Stimulated activated CD4-positive, alpha-beta T cell treated with anti-CD3 and anti-CD28 coated beads, Interleukin-12 subunit alpha, Interleukin-12 subunit beta, amount 100 ng/mL, for 48 hours (primary cell): ENCODE measurements around the gene CD55.

ENCODE experiments used
- DNase-seq, 3 donors: peaks; one replicate each; pipeline ENCODE4 v3.0.0-alpha.2; 2020; ENCODE audit warnings: low read depth in 2 of 3, low spot score in 1 of 3

The CD55 gene

GRCh38 chr1:207361889-207362288 is 40.4 kb downstream of the CD55 start:
- no peak for DNase-seq

DNA sequence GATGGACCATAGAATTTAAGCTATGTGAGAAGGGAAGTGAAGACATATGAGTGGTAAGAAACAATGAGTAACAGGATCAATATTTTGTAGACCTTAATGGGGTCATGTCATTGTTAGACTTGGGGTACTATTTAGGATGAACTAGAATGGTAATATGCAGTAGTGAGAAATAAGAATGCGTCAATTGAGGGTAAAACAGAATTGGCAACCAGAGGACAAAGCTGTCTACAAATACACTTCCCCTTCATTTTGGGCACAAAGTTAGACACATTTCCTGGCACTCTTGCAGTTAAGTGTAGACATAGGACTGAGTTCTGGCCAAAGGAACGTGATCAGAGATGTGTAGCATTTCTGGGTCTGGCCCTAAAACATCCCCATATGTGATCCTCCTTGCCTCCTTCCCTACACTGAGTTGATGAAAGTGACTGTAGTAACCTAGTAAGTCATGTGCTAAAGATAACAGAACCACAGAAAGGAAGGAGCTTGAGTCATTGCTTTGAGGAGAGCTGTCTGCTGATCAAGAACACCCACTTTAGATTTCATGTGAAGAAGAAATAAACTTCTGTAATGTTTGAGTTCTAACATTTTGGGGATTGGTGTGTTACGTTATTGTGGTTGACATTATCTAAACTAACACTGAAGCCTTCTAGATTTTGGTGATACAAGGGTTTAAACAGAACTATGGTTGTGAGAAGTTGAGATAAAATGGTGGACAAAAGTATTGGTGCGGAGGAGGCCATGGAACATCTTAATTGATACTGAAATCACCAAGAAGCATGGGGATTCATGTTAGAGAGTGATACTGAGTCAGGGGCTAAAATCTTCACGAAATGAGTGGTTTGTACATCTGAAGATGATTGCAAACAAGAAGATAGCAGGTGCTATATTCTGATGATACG is 41.7 kb downstream of the CD55 start:
- DNase-seq: peak in 1 of 3 donors; percentile 16

GRCh38 chr1:207363871-207364270 is 42.4 kb downstream of the CD55 start:
- DNase-seq: peak in 1 of 3 donors; percentile 20

DNA sequence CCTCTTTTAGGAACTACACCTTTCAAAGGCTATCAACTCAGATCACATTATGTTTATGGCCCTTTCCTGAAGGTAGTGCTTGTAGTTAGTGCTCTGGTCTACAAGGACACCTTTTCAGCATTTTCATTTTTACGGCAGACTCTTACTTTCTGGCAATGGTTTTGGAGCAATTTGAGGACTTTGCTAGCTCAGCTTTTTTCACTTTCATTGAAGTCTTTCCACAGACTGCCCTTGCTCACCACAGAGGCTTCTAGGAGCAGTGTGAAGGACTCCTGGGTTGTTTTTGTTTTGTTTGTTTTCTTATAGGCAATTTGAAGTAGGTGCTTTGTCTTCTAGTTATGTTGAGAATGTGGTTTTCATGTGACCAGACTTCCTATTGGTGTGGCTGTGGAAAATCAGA is 43.1 kb downstream of the CD55 start:
- no peak for DNase-seq

DNA sequence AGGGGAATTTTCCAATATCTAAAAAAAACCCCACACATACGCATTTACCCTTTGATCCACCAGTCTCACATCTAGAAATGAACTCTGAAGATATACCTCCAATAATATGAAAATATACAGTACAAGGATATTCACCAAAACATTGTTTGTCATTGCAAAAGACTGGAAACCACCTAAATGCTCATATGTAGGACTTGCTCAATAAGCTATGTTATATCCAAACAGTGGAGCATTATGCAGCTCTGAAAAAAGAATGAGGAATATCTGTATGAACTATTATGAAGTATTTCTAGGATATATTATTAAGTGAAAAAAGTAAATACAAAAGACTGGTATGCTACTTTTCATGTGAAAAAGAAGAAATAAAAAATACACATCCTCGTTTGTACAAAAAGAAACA is 43.6 kb downstream of the CD55 start:
- DNase-seq: no peak

DNA sequence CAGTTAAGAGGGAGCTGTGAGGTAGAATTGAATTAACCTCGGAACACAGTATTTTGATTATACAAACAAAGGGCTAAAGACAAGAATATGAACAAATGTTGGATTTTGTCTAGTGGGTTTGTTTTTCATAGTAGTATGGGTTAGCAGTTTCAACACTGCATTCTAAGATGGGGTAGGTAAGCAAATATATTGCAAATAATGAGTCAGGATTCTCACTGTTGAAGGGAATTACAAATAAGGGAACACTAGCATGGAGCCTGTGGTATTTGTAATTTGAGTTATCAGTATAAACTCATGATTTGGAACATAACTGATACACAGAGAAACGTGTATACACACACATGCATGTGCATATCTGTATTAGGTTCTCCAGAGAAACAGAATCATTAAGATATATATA is 44.5 kb downstream of the CD55 start:
- no peak for DNase-seq

- no peak for DNase-seq
Measured at GRCh38 chr1:207388721-207389120, 67.2 kb downstream of the CD55 start.

DNA sequence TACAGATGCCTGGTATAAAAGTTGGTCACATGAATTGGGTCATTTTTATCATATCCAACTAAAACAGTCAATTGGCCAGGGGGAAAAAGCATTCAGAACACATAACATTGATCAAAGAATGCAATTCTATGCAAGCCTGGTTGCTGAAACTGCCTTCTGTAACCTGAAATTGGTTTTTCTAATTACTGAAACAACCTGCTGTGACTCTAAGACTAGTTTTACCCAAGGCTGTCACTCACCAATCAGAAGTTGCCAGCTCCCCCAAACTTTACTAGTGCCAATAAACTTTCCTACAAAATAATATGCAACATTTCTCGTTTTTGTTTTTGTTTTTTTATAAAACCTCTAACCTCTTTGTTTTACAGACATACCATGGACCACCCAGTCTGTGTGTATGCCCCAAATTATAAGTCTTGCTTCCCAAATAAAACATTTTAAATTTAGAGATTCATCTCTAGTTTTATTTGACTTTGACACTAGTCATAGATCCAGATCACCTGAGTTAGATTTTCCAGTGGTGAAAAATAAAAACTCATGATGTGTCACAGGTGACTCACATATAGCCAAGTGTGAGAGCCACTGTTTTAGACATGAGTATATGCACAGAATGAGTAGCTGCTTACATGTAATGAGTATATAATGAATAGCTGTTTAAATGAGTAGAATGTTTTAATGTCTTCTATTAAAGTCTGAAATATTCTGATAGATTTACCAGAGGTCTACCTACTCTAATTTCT is 68.4 kb downstream of the CD55 start:
- peak in 1 of 3 donors; percentile 55 for DNase-seq

DNA sequence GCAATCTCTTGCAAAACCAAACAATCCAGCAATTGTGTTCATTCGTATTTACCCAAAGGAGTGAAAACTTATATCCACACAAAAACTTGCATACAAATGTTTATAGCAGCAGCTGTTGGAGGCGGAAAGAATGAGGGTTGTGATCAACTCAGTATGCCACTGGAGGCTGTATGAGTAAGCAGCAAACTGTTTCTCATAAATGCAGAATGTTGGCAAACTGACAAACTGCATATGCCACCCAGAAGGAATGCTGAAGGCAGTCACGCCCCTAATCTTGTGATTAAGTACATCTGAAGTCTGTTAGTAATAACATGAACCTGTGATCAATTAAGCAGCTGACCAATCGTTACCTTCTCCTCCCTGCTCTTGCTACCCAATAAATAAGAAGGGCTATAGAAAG is 72.1 kb downstream of the CD55 start:
- no peak for DNase-seq

GRCh38 chr1:207396168-207396746 is 74.8 kb downstream of the CD55 start:
- no peak for DNase-seq

- DNase-seq: no peak
Measured at GRCh38 chr1:207397525-207397926, 76.0 kb downstream of the CD55 start.

GRCh38 chr1:207398986-207399385 is 77.5 kb downstream of the CD55 start:
- no peak for DNase-seq

- no peak for DNase-seq
Measured at GRCh38 chr1:207401578-207401977, 80.1 kb downstream of the CD55 start.

GRCh38 chr1:207402744-207403143 is 81.3 kb downstream of the CD55 start:
- DNase-seq: no peak

GRCh38 chr1:207404849-207405525 is 83.5 kb downstream of the CD55 start:
- no peak for DNase-seq

DNA sequence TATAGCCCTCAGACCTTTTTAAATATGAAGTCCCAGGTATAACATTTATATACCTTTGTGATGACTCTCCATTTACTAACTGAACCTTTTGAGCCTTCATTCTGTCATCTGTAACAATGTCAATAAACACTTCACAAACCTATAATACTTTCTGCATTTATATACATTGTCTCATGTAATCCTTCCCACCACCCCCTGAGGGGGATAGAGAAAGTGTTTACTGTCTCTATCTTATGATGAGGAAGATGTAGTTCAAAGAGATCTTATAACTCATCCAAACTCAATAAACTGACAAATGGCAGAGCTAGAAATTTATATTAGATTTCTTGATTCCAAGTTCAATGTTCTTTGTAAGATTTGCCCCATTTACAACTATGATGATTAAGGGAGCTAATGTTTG is 84.3 kb downstream of the CD55 start:
- no peak for DNase-seq

GRCh38 chr1:207407655-207408260 is 86.3 kb downstream of the CD55 start:
- no peak for DNase-seq
